Muscle of back (tissue), 11 donors: Measurements from ENCODE around the gene TEX19. TPM values are rescaled to one million over a fixed set of nuclear protein-coding genes. Genes with fewer than 3 reads are reported as not detected.
"Not testable (repeated sequence)": the region's sequence is repeated elsewhere in the genome, so short reads cannot be mapped to it uniquely, and the experiment has no call there.

Source experiments
- DNase-seq, 3 donors: peaks; one replicate each; pipeline versions ENCODE4 v3.0.0 to v3.0.0-alpha.2; 2013
- polyA plus RNA-seq, 10 donors: library from polyadenylated mRNA; unstranded; fragments of 120-200 nt; gene quantifications; one replicate each; pipeline ENCODE4 v1.2.1, GENCODE V29; 2013; ENCODE audit not compliant: insufficient read length in 10 of 10

Gene TEX19
- polyA plus RNA-seq, 10 donors, result 0.14 to 0.20 (median 0.15) TPM; not detected in 7

DNA sequence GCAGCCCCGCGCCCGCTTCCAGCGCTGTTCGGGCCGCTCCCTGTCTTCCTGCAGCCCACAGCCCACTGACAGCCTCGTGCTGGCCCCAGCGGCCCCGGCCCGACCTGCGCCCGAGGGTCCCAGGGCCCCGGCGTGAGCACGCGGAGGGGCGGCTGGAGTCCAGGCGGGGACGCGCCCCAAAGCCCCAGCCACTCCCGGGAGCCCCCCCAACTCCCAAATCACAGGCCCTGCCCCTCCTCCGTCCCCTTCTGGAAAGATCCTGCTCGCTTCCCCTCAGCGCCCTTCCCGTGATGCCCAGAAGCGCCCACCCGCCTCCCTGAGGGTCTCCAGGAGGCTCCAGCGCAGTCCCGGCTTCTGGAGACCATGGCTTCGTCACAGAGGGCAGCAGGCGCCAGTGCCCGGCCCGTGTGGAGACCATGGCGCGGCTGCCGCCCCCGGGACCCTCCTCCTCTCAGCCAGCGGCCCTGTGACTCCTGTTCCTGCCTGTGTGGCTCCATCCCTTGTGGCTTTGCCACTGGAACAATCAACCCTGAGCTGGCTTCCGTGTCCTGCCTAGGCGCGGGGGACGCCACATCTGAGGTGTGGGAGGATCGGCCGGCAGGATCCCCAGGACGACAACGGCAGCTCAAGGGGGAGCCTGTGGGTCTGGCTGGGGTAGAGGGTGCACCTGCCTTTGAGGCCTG lies 16.5 kb downstream of the TEX19 start:
- DNase-seq, result no peak

DNA sequence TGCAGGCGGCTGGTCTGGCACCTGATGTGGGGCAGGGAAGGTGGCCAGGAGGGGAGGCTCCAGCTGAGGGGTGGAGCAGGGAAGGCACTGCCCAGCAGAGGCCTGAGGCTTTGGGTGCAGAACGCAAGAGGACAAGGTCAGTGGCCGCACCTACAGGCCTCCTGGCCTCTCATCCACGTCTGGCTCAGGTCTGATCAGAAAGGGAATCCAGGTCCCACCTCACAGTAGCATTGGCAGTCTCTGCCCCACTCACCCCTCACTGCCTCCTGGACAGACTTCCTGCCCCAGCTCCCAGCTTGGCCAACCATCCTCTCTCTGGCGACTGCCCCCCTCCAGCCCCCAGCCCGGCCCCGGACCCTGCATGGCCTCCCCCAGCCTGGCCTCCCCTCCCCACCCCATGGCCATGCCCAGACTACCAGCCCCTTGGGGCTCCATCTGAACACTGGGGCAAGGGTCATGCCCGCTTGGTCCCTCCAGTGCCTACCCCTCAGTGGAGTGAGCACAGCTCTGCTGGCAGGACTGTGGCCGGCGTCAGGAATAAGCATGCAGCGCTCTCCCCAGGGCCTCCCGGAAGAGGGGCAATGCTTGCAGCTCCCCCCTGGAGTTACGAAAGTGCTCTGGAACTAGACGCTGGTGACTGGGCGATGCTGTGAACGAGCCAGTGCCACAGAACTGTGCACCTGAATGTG lies 17.1 kb downstream of the TEX19 start:
- no peak for DNase-seq

DNA sequence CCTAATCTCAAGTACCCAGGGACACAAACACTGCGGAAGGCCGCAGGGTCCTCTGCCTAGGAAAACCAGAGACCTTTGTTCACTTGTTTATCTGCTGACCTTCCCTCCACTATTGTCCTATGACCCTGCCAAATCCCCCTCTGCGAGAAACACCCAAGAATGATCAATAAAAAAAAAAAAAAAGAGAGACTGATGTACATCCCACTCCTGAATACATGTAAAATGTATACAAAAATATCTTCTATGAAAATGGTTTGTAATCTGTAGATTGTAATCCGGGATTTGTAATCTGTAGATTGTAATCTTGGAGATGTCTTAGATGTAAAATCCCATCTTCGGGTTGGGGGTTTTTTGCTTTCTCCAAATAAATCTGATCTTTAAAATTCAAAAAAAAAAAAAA lies 18.2 kb downstream of the TEX19 start:
- DNase-seq, result not testable (repeated sequence)

DNA sequence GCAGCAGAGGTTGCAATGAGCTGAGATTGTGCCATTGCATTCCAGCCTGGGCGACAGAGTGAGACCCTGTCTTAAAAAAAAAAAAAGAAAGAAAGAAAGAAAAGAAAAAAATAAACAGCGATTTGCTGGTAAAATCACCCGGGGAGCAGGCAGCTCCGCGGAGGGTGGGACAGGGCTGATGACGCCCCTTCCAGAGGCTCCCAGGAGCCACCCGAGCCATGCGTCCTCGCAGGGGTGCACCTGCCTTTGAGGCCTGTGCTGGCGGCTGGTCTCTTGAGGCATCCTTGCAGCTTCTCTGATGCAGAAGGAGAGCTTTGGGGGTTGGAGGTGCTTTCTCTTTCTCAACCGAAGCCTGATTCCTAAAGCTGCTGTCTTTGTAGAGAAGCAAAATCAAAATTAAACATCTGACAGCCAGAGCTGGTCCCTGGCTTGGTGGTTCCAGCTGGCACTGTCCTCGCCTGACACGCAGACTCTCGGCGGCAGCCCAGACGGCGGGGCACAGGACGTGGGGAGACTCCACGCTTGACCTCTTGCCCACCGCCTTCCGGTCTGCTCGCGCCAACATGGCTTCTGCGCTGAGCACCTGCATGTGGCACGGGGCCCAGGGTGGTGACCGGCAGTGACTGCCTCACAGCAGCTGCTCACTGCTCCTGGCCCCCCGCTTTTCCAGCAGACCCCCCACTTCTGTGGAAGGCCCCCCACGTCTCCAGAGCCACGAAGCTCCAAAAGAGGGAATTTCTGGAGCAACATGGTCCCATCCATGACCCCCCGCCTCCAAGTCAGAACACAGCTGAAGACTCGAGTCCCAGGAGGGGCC lies 19.1 kb downstream of the TEX19 start:
- DNase-seq, result no peak

DNA sequence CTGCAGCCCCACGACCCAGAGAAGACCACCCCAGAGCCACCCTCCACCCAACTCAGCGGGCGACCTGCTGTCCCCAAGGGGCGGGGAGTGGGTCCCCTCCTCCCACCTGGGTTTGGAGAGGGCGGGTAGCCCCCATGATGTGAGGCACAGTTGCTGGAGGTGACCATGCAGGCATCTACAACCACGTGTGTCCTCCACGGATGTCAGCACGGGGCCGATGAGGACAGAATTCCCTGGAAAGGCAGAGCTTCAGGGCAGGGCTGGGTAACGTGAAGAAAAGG lies 19.6 kb downstream of the TEX19 start:
- DNase-seq, result no peak

DNA sequence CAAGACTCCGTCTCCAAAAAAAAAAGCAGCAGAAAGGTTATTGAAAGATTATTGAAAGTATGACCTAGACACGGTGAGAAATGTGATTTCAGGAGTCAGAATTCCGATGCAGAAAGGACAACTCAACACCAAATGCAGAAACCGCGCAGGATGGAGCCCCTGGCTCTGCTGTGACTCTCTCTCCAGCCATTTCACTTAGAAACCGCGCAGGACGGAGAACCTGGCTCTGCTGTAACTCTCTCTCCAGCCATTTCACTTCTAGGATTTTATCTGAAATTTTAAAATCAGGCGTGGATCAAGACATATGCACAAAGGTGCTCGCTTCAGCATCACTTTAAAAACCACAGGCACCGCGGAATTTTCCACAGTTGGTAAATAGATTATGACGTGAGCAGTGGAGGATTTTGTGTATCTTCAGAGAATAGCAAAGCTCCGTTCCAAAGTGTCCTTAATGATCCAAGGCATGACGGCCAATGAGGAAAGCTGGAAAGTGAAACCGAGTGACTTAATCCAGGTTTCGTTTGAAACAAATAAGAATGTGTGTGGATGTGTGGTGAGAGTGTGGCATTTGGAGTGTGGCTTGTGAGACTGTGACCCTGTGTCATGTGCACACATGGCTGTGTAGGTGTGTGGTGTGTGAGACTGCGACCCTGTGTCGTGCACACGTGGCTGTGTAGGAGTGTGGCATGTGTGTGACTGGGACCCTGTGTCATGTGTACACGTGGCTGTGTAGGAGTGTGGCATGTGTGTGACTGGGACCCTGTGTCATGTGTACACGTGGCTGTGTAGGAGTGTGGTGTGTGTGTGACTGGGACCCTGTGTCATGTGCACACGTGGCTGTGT lies 22.0 kb downstream of the TEX19 start:
- peak in 2 of 3 donors; percentile 73 to 84 for DNase-seq

DNA sequence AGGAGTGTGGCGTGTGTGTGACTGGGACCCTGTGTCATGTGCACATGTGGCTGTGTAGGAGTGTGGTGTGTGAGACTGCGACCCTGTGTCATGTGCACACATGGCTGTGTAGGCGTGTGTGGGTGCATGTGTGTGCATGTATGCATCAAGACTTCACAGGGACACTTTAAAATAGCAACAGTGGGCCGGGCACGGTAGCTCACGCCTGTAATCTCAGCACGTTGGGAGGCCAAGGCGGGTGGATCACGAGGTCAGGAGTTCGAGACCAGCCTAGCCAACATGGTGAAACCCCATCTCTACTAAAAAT lies 22.6 kb downstream of the TEX19 start:
- not testable (repeated sequence) for DNase-seq

DNA sequence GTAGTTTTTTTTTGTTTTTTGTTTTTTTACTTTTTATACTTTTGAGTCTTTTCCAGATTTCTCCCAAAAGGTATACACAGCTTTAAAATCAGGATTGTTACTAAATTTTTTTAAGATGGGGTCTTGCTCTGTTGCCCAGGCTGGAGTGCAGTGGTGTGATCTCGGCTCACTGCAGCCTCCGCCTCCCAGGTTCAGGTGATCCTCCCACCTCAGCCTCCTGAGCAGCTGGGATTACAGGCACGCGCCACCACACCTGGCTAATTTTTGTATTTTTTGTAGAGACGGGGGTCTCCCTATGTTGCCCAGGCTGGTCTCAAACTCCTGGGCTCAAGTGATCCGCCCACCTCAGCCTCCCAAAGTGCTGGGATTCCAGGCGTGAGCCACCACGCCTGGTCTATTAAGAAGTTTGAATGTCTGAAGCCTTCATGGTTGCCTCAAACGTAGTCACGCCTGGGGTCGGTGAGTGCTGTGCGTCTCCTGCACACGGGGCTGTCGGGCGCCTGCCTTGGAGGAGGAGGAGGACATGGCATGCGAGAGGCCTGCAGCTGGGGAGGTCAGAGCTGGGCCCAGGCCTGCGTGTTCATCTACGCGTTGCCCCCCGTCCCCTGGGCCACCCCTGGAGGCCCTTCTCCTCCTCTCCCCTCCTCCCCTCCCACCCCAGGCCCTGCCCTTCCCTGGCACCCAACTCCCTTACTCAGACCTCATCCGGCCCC lies 23.3 kb downstream of the TEX19 start:
- DNase-seq, result not testable (repeated sequence)

DNA sequence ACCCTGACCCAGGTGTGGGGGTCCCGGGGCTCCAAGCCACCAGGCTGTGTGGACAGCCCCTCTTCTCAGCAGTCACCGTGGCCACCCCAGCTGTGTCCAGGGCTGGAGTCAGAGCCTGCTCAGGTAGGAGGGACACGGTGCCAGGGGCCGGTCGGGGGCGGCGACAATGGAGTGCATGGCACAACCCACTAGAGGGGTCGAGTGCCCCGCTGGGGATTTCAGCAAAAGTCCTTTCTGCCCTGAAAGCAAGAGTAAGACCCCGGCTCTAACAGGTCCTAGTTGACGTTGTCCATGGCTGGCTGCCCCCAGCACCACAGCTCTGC lies 23.8 kb downstream of the TEX19 start:
- no peak for DNase-seq

DNA sequence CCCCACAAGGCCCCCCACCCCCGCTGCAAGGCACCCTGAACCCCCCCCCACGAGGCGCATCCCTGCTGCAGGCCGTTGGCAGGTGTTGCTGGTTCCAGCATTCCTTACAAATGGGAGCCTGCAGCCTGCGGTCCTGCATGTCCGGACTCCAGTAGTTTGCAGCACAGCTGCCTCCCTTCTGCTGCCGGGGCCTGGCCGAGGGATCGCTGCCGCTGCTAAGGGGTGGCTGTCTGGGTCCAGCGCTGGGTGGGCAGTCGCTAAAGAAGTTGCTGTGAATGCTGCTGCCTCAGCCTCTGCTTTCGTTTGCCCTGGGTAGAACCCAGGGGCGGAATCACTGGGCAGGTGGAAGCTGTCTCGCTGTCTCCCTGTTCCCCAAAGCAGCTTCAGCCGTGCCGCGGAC lies 24.4 kb downstream of the TEX19 start:
- peak in 1 of 3 donors; percentile 42 for DNase-seq

DNA sequence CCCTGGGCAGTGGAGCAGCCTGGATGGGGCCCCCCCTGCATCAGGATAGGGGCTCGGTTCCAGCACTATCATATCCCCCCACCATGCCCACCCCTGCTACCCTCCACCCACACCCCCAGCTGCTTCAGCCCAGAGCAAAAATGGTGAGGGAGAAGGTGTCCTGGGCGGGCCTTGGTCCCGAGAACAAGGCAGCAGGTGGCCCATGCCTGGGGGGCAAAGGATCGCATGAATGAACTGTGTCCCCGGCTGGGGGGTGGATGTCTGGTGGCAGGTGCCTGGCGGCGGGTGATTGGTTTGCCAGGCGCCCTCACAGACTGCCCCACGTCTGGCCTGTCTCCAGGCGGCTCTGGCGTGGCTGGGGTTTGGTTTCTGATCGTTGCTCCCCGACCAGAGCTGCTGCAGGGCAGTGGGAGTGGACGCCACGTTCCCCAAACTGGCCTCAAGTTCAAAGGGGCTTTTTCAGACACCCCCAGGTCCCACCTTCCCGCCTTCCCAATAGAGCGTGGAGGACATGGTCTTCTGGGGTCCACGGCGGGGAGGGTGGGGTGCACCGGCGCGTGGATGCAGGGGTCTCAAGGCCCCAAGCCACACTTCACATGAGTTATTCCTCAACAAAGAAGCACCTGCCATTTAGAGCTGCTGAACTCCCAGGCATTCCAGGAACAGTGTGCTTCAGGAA lies 25.1 kb downstream of the TEX19 start:
- no peak for DNase-seq

DNA sequence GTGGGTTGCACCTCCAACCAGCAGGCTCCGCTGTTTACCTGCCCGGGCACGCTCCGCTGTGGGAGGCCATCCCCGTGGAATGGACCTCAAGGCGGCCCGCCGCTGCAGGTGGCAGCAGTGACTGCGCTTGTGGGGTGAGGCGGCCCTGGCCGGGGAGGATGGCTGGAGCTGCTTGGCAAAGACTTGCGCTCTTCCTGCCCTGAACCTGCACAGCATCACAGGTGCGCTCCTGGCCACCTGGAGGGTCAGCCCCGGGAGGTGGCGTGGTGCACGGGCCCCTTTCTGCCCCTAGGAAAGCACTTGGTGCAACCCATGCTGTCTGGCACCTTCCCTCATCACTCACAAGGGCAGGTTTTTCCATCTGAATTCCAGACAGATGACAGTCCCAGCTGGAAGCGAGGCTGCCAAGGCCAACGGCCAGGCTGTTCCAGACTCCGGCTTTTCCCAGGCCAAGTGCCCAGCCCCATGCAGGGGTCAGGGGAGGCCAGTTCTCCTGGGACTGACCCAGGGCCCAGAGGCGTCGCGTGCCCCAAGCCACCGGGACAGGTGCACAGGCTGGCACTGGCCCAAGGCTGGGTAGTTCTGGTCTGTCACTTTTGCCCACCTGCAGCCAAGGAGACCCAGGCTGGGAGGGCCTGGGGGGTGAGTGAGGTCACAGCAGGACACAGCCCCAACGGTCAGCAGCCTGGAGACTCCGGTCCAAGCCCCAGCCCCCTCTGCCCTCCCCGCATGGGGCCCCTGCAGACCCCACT lies 25.9 kb downstream of the TEX19 start:
- DNase-seq, result peak; percentile 43 to 84 (median 79)

DNA sequence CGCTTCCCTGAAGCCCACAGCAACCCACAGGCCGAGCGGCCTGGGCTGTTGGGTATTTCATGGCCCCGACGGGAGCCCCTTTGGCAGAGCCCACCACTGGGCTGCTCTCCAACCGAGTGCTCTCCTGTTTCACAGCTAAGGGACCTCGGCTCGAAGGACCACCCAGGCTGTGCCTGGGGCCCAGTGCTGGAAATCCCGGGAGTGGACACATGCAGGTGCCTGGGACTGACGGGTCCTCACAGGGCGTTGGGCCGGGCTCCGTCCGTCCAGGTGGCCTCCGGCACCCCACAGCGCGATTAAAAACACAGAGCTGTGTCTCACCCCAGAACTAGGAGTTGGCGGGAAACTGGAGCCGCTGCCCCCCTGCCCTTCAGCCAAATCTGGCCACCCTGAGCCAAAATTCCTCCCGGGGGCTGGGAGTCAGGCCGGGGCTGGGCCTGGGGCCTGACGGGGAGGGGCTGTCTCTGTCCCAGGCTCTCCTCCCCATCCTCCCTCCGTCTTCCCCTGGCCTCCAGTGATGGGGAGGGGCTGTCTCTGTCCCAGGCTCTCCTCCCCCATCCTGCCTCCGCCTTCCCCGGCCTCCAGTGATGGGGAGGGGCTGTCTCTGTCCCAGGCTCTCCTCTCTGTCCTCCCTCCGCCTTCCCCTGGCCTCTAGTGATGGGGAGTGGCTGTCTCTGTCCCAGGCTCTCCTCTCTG lies 26.7 kb downstream of the TEX19 start:
- peak in 2 of 3 donors; percentile 81 to 89 for DNase-seq

DNA sequence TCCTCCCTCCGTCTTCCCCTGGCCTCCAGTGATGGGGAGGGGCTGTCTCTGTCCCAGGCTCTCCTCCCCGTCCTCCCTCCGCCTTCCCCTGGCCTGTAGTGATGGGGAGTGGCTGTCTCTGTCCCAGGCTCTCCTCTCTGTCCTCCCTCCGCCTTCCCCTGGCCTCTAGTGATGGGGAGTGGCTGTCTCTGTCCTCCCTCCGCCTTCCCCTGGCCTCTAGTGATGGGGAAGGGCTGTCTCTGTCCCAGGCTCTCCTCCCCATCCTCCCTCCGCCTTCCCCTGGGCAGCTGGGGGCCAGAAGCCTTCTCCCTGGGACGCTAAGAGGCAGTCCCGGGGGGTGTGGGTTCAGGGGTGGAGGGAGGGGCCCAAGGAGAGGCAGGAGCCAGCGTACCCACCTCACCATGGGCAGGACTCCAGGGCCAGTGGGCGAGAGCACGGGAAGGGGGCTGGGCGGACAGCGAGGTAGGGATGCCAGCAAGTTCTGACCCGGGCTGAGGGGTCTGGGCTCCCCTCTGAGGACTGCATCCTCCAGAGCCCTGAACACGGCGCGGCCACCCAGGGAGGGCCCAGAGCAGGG lies 27.3 kb downstream of the TEX19 start:
- DNase-seq, result peak in 2 of 3 donors; percentile 39 to 88

DNA sequence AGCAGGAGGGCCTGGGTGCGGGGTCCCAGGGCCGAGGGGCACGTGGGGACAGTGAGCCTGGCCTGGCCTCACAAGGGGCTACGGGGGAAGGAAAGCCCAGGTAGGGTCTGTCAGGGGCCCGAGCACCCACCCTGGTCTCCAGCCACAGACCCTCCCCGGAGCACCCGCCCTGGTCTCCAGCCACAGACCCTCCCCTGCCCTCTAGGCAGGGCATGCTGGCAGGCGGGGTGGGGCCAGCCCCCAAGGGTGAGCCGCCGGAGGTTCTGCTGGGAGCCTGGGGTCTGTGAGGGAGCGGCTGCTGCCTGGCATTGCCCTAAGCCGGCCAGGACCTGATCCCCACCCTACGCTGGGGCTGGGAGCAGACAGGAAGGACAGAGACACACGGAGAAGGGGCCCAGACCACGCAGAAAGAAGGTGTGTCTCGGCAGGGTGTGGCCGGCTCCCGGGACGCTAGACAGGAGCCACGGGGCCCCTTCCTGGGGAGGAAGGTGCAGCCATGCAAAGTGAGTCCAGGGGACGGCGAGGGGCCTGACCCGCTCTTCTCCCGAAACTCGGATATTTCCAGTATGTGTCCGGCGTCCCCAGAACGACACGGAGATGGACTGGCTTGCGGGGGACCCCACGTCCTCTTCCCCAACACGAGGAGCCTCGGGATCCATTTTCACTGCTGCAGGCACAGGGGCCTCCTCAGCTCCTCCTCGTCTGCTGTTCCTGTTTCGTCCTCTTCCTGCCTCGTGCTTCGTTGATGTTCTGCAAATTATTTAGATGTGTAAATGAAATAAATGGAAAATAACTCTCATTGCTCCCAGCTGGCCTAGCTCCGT lies 28.0 kb downstream of the TEX19 start:
- DNase-seq, result no peak

DNA sequence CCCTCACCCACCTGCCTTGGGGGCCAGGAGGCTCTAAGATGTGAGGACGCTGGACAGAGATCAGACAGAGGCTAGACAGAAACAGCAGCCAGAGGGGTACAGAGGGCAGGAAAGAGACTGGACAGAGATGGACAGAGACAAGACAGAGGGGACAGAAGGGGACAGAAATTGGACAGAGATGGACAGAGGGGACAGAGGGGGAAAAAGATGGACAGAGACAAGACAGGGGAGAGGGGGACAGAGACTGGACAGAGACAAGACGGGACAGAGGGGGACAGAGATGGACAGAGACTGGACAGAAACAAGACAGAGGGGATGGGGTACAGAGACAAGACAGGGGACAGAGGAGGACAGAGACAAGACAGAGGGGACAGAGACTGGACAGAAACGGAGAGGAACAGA lies 28.7 kb downstream of the TEX19 start:
- no peak for DNase-seq

DNA sequence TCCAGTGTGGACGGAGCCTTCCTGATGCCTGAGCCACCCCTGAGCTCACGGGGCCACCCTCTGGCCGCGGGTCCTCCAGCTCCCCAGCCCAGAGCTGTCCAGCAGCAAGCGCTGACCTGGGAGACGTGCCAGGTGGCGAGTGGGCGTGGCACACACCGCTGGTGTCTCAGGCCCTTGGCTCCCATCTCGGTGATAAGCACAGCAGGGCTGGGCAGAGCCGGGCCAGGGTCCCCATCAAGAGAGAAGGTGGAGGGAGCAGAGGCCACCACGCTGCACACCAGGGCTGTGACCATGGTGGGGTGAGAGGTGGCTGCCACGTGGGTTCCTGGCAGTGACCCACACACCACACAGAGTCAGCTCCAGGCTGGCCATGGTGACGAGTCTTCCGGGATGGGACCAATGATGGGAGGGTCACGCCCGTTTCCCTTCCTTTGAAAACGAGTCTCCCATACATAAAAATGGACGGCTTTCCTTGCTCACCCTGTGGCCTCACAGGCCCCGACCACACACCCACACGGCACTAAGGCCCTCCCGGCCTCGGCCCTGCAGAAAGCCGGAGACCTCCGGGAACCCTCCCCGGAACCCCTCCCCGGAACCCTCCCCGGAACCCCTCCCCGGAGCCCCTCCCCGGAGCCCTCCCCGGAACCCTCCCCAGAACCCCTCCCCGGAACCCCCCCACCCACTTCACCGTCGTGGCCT lies 29.3 kb downstream of the TEX19 start:
- DNase-seq, result peak in 1 of 3 donors; percentile 30

DNA sequence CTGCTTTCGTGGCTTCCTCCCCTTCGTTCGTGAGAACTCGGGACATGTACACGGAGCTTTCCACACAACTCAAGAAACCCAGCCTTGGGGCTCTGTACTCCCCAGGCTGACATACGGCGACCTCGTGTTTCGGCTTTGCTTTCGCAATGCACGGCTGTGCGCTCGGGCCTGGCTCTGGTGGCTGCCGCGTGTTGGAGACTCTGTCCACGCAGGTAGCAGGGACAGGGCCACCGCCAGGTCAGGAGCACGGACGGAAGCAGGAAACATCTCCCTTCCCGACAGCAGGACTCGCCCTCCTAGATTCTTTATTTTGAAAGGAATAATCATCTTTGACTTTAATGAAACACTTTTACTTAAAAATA lies 29.9 kb downstream of the TEX19 start:
- DNase-seq, result no peak
